ENCODE measurements around the gene PRKN.
"Not testable (repeated sequence)": the region's sequence is repeated elsewhere in the genome, so short reads cannot be mapped to it uniquely, and the experiment has no call there.

Gene PRKN

GRCh38 chr6:161940519-161940918 lies 787.0 kb downstream of the PRKN start:
- no peak for DNase-seq

GRCh38 chr6:161926324-161926723 lies 801.2 kb downstream of the PRKN start:
- DNase-seq, result no peak

GRCh38 chr6:161924516-161925116 lies 803.0 kb downstream of the PRKN start:
- no peak for DNase-seq

GRCh38 chr6:161922631-161923119 lies 804.9 kb downstream of the PRKN start:
- DNase-seq, result no peak

GRCh38 chr6:161921602-161922395 lies 805.8 kb downstream of the PRKN start:
- no peak for DNase-seq

GRCh38 chr6:161919691-161920090 lies 807.9 kb downstream of the PRKN start:
- no peak for DNase-seq

GRCh38 chr6:161918628-161919205 lies 808.8 kb downstream of the PRKN start:
- DNase-seq, result no peak

- no peak for DNase-seq
Observed at GRCh38 chr6:161918109-161918531, 809.4 kb downstream of the PRKN start.

GRCh38 chr6:161917645-161918044 lies 809.9 kb downstream of the PRKN start:
- no peak for DNase-seq

- DNase-seq, result no peak
Observed at GRCh38 chr6:161915456-161915964, 812.1 kb downstream of the PRKN start.

- DNase-seq, result no peak
Observed at GRCh38 chr6:161908872-161909271, 818.7 kb downstream of the PRKN start.

- DNase-seq, result no peak
Observed at GRCh38 chr6:161906571-161906970, 821.0 kb downstream of the PRKN start.

GRCh38 chr6:161903584-161904212 lies 823.9 kb downstream of the PRKN start:
- no peak for DNase-seq

GRCh38 chr6:161901740-161902426 lies 825.7 kb downstream of the PRKN start:
- no peak for DNase-seq

GRCh38 chr6:161894436-161894835 lies 833.1 kb downstream of the PRKN start:
- DNase-seq, result no peak

GRCh38 chr6:161891542-161891941 lies 836.0 kb downstream of the PRKN start:
- DNase-seq, result no peak

- no peak for DNase-seq
Observed at GRCh38 chr6:161890832-161891297, 836.7 kb downstream of the PRKN start.

- no peak for DNase-seq
Observed at GRCh38 chr6:161890133-161890831, 837.3 kb downstream of the PRKN start.

- DNase-seq, result no peak
Observed at GRCh38 chr6:161889324-161889723, 838.2 kb downstream of the PRKN start.

- not testable (repeated sequence) for DNase-seq
Observed at GRCh38 chr6:161886545-161886944, 841.0 kb downstream of the PRKN start.

GRCh38 chr6:161884782-161885181 lies 842.8 kb downstream of the PRKN start:
- no peak for DNase-seq
